HG03575 (cell line): ENCODE results near the gene SMARCC1.

Experiments
- ATAC-seq: cut with Tn5 transposase; IDR thresholded peaks from one replicate; pipeline ENCODE4 v1.9.1; 2021; ENCODE audit not compliant: unreplicated experiment, insufficient number of reproducible peaks, low FRiP score; ENCODE audit errors: extremely low read depth

SMARCC1 gene

GRCh38 chr3:47647550-47647949 is 134.1 kb downstream of the SMARCC1 start:
- no peak for ATAC-seq

GRCh38 chr3:47646362-47646761 is 135.3 kb downstream of the SMARCC1 start:
- ATAC-seq, result no peak

- ATAC-seq, result no peak
Measured at GRCh38 chr3:47645551-47645950, 136.1 kb downstream of the SMARCC1 start.

- no peak for ATAC-seq
Measured at GRCh38 chr3:47643092-47643491, 138.6 kb downstream of the SMARCC1 start.

GRCh38 chr3:47641739-47642138 is 140.0 kb downstream of the SMARCC1 start:
- no peak for ATAC-seq

GRCh38 chr3:47636921-47637320 is 144.8 kb downstream of the SMARCC1 start:
- no peak for ATAC-seq

GRCh38 chr3:47636225-47636624 is 145.5 kb downstream of the SMARCC1 start:
- ATAC-seq, result no peak

GRCh38 chr3:47635536-47635935 is 146.2 kb downstream of the SMARCC1 start:
- no peak for ATAC-seq

- no peak for ATAC-seq
Measured at GRCh38 chr3:47634996-47635395, 146.7 kb downstream of the SMARCC1 start.

- no peak for ATAC-seq
Measured at GRCh38 chr3:47630810-47631209, 150.9 kb downstream of the SMARCC1 start.

- no peak for ATAC-seq
Measured at GRCh38 chr3:47629770-47630169, 151.9 kb downstream of the SMARCC1 start.

- no peak for ATAC-seq
Measured at GRCh38 chr3:47628426-47628825, 153.3 kb downstream of the SMARCC1 start.

- no peak for ATAC-seq
Measured at GRCh38 chr3:47622671-47623461, 158.8 kb downstream of the SMARCC1 start.

GRCh38 chr3:47617086-47618010 is 164.3 kb downstream of the SMARCC1 start:
- ATAC-seq, result no peak

GRCh38 chr3:47614788-47615187 is 166.9 kb downstream of the SMARCC1 start:
- ATAC-seq, result no peak

GRCh38 chr3:47613722-47614121 is 168.0 kb downstream of the SMARCC1 start:
- ATAC-seq, result no peak

GRCh38 chr3:47612879-47613278 is 168.8 kb downstream of the SMARCC1 start:
- no peak for ATAC-seq

GRCh38 chr3:47612178-47612577 is 169.5 kb downstream of the SMARCC1 start:
- no peak for ATAC-seq

- no peak for ATAC-seq
Measured at GRCh38 chr3:47611576-47611975, 170.1 kb downstream of the SMARCC1 start.

- ATAC-seq, result no peak
Measured at GRCh38 chr3:47610583-47610982, 171.1 kb downstream of the SMARCC1 start.
